Renal cortex interstitium (tissue), 11 donors: Measurements from ENCODE around the gene IDUA. TPM values are rescaled to one million over a fixed set of nuclear protein-coding genes. Genes with fewer than 3 reads are reported as not detected.

Source experiments
- DNase-seq, 11 donors: peaks; one replicate each; pipeline ENCODE4 v3.0.0-alpha.2; 2013; ENCODE audit warnings: low read depth in 9 of 11, low spot score in 4 of 11; ENCODE audit errors: extremely low read depth in 1 of 11
- polyA plus RNA-seq, 3 donors: library from polyadenylated mRNA; unstranded; fragments of 120-200 nt; gene quantifications; one replicate each; pipeline ENCODE4 v1.2.1, GENCODE V29; 2013; ENCODE audit not compliant: insufficient read length in 3 of 3

Gene IDUA
- polyA plus RNA-seq, 3 donors, result 11.5 to 19.0 (median 17.4) TPM

- DNase-seq, result no peak
These were observed 7.7 kb upstream of the IDUA start for GRCh38 chr4:978957-979701.

GRCh38 chr4:982291-982690 is 4.6 kb upstream of the IDUA start:
- no peak for DNase-seq

DNA sequence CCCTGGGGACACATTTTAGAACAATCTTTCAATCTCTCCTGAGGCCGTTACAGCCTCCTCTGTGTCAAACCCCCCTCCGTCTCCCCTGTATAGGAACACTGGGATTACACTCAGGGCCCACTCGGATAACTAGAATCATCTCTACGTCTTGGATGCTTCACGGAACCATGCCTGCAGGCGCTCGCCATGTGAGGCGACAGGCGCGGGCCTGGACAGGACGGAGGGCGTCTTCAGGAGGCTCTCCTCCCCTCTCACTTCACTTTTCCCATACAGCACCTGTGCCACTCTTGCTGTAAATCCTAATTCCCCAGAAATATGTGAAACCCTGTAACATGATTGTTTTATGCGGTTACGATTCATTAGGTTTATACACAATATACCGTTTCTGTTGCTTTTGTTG is 4.0 kb upstream of the IDUA start:
- no peak for DNase-seq

DNA sequence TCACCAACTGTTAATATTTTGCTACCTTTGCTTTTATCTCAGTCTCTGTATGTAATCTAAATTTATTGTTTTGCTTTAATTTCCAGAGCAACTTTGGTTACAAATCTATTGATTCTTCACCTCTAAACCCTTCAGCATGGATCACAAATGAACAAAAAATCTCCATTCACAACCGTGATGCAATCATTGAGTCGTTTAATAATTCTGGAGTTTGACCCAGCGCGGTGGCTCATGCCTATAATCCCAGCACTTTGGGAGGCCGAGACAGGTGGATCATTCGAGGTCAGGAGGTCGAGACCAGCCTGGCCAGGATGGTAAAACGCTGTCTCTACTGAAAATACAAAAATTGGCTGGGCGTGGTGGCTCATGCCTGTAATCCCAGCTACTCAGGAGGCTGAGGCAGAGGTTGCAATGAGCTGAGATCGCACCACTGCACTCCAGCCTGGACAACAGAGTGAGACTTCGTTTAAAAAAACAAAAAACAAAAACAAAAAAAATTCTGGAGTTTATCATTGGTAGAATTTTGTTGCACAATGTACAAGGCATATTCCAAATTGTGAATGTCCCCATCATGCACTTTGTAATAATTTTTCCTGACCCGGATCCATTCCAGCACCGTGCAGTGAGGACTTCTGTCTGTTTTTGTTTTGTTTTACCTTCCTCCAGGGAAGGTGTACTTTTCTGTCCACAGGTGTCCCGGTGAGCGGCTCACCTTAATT is 2.3 kb upstream of the IDUA start:
- DNase-seq, result no peak

DNA sequence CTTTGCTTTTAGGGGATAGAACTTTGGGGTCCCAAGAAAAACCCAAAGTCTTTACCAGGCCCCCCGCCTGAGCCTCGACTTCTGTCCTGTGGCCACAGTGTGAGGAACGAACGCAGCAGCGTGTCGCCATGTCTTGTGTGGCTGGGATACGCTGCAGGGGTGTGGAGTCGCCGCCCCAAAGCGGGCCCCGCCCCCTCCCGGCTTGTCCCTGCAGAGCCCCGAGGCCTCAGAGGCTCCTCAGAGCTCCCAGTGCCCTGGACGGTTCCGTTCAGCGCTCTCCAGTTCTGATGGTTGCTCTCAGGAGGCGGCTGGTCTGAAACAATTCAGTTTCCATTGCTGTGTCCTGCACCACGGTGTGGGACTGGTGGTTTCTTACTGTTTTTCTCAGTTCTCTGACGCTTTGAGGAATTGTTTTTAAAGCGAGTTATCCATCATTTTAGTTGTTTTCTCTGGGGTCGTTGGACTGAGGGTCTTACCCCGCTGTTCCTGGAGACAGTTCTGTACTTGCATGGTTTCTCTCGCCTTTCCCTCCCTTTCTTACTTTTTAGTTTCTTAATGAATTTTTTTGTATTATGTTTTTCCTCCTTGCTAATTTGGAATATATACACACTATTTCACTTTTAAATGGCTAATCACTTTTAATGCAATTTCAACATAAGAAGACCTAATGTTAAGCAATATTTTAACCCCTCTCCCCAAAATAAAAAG is 1.6 kb upstream of the IDUA start:
- no peak for DNase-seq

- DNase-seq, result no peak
These were observed 391 bp upstream of the IDUA start for GRCh38 chr4:986428-986878.

DNA sequence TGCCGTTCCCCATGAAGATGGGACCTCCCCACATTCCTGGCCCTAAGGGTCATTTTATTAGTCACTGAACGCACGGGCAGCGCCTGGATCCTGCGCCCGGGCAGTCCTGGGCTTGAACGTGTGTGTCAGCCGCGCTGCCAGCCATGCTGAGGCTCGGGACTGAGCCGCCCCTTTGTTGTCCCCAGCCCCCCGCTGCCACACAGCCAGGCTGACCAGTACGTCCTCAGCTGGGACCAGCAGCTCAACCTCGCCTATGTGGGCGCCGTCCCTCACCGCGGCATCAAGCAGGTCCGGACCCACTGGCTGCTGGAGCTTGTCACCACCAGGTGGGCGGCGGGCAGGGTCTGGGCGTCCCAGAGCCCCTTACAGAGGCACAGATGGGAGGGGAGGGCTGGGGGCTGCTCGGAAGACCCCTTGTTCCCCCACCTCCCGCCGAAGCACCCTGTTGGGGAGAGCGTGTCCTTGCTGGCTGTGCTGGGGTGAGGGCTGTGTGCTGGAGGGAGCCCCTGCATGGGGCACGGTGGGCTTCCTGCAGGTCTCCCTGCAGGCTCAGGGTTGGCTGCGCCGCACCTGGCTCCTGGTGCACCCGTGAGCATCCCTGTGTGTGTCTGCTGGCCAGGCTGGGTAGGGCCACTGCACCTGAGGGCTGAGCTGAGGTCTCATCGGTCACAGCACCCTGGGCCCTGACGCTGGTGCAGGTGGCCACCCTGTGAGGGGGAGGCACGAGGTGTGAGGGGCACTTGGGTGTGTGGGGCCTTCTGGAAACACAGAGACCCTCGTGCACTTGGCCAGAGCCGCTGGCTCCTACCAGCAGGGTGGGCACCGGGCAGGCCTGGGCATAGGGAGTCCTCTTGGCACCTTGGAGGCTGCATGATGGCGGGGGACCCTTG is 1.0 kb downstream of the IDUA start:
- DNase-seq, result no peak

- DNase-seq, result no peak
These were observed 2.2 kb downstream of the IDUA start for GRCh38 chr4:988726-989721.

DNA sequence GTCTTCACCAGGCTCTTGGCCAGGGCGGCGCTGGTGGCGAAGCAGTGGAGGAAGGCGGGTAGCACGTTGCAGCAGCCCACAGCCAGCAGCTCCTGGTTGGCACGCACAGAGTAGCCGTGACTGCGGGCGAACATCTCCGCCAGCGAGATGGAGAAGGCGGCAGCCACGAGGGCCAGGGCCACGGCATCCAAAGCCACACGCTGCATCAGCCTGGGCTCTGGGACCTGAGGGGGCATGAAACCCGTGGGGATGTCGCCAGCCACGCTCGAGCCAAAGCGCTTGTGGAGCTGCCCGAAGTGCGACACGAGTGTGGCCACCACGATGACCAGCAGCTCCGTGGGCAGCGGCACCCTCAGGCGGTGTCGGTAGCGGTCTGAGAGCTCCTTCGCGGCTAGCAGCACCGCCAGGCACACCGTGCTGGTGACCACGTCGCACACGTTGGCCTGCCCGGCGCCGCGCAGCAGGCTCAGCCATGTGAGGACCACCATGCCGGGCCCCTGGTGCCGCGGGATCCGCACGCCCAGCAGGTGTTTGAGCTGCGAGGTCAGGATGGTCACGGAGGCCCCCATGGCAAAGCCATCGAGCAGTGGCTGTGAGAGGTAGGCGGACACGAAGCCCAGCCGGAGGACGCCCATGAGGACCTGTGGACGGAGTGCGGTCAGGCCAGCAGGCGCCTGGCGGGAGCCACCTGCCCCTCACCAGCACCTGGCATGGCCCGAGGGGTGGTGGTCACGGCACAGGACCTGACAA is 3.1 kb downstream of the IDUA start:
- DNase-seq, result no peak

GRCh38 chr4:990746-991367 is 4.0 kb downstream of the IDUA start:
- no peak for DNase-seq

DNA sequence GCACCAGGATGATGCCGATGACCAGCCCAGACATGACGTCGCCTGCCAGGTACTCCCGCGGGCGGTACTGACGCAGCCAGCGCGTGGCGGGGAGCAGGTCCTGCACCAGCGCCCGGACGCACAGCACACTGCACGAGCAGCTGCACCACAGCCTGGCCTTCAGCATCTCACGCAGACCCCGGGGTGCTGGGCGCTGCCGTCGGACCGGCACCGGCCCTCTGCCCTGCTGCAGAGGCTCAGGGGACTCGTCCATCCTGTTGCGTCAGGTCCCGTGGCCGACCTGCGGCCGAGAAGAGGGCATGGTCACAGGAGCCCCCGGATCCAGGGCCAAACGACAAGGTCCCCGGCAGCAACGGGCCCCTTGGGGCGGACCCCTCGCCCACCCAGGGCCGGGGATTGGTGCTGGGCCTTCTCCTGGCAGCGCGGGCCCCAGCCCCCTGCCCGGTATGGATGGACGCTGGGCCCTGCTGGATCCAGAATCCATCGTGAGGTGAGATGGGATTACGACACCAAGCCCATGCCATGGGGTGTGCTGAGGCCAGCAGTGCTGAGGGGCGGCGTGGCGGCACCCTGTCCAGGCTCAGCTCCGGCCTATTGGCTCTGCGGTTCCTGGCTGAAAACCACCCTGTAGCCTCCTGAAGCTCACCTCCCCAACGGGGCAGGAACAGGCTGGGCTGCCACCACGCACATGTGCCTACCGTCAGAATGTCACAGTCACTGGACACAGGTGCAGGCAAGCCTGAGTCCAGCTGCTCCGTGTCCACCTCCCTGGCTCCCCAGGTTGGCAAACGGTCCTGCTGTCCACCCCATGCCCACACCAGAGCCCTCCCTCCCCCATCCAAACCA is 4.8 kb downstream of the IDUA start:
- DNase-seq, result no peak

DNA sequence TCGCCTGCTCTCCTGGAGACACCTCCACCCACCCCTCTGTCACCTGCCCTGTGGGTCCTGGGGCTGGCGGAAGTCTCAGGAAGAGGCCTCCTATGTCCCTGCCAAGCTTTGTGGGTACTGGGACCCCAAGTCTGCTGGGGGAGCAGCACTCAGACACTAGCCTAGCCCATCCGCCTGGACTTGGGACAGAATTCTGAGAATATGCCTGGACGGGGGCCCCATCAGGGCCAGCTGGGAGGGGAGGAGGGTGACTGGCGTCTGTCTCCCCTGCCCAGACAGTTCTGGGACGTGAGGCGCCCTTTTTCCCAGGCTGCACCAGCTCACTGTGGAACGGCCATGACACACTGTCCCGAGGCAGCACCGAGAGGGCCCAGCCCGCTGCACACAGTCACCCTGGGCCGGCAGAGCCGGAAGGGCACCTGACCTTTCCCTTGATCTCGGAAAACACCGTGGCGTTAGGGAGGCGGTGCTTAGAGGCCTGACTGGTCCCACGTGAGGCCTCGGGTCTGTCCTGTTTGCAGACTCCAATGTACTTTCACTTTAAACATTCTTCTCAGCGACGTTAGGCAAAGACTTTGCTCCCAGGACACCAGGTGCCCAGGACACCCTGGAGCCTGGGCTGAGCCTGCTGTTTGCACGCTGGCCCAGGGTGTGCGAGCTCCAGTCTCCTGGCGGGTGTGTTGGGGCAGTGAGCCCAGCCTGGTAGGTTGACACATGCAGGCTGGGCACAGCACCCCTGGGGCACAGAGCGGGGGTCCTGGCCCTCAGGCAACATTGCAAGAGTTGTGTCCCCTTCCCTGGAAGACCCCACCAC is 5.7 kb downstream of the IDUA start:
- DNase-seq, result no peak

GRCh38 chr4:993111-994029 is 6.5 kb downstream of the IDUA start, which contains the start of gene SLC26A1:
Gene SLC26A1, minus strand, starts transcription at chr4:993404. Its CDS starts 1,701 bp downstream, at chr4:991703.
- DNase-seq, result no peak
